C4-2B (cell line): ENCODE measurements around the gene MRPL18.

Experiments
- ZFX ChIP-seq: fragments of 450-650 bp; IDR thresholded peaks from 2 replicates; pipeline ENCODE4 v1.6.1; 2017
- TF ChIP-seq, protein P1 (sequence below): fragments of 450-650 bp; conservative IDR thresholded peaks from 2 replicates; pipeline ENCODE4 v1.5.1; 2017; ENCODE audit warnings: mild to moderate bottlenecking

DNA sequence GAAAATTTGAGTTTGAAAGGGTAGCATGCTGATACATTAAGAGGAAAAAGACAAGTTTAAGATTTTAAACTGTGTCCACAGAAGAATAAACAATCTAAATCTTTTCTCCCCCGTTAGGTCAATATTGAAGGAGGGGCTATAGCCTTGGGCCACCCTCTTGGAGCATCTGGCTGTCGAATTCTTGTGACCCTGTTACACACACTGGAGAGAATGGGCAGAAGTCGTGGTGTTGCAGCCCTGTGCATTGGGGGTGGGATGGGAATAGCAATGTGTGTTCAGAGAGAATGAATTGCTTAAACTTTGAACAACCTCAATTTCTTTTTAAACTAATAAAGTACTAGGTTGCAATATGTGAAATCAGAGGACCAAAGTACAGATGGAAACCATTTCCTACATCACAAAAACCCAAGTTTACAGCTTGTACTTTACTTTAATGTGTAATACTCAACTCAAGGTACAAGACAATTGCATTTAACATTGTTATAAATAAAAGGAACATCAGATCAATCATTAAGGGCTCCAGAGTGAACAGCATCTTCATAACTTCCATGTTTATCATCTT is 11.6 kb upstream of the MRPL18 start:
- TF ChIP-seq, protein P1, sequence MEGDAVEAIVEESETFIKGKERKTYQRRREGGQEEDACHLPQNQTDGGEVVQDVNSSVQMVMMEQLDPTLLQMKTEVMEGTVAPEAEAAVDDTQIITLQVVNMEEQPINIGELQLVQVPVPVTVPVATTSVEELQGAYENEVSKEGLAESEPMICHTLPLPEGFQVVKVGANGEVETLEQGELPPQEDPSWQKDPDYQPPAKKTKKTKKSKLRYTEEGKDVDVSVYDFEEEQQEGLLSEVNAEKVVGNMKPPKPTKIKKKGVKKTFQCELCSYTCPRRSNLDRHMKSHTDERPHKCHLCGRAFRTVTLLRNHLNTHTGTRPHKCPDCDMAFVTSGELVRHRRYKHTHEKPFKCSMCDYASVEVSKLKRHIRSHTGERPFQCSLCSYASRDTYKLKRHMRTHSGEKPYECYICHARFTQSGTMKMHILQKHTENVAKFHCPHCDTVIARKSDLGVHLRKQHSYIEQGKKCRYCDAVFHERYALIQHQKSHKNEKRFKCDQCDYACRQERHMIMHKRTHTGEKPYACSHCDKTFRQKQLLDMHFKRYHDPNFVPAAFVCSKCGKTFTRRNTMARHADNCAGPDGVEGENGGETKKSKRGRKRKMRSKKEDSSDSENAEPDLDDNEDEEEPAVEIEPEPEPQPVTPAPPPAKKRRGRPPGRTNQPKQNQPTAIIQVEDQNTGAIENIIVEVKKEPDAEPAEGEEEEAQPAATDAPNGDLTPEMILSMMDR = no peak
- TF ChIP-seq ZFX = no peak
